ENCODE measurements around the gene ASPSCR1. TPM values are rescaled to one million over a fixed set of nuclear protein-coding genes. Genes with fewer than 3 reads are reported as not detected.

The ASPSCR1 gene
- total and polyA plus RNA-seq, 2 of the 13 experiments (the other 11 are each of a cell fraction or from before 2014, with no cell fraction given), result 274 to 314 TPM

DNA sequence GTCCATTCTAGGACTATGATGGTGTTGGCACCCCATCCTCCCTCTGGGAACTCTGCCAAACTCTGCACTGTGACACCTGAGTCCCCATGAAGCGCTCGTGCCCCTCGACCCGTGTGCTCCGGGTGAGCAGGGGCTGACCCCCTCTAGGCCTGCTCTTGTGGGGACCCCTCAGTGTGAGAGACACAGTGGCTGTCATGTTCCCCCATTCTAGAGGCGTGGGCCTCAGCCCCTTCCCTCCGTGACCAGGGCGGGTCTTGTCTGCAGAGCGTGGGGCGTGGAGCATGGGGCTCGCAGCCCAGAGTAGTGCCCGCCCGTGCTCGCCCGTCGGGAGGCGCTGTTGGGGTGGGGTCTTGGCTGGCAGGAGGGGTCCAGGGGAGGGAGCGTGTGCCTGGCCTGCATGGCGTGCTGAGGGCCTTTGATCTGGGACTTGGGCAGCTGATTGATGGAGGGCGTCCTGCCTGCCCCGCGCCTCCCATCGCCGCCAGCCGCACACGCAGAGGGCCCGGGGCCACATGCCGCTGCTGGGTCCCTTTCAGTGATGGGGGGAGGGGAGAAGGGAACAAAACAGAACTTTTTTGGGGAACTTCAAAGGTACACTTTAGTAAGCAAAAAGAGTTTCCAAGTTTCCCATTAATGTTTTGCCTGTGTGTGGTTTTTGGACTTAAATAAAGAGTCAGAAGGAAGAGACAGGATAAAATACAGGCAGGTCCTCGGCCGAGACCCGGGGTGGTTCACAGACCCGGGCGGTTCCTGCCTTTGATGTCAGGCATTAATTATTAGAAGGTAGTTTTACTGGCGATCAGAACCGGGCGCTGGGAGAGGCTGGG lies 22.8 kb downstream of the ASPSCR1 start (continued):
- peak; percentile 67; the same call in 1 of the 2 replicates for TF ChIP-seq KDM4B (CRISPR knock-in tag; IDR thresholded peaks at IDR 0.05)
- TF ChIP-seq, protein P1, sequence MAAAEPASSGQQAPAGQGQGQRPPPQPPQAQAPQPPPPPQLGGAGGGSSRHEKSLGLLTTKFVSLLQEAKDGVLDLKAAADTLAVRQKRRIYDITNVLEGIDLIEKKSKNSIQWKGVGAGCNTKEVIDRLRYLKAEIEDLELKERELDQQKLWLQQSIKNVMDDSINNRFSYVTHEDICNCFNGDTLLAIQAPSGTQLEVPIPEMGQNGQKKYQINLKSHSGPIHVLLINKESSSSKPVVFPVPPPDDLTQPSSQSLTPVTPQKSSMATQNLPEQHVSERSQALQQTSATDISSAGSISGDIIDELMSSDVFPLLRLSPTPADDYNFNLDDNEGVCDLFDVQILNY (CRISPR knock-in tag; conservative IDR thresholded peaks at IDR 0.05), result no peak
- no peak for TF ChIP-seq GLI4 (CRISPR knock-in tag; IDR thresholded peaks at IDR 0.05; ENCODE audit: borderline replicate concordance)
- TF ChIP-seq RARA (CRISPR knock-in tag; IDR thresholded peaks at IDR 0.05), result peak; percentile 30
- TF ChIP-seq PAX8 (CRISPR knock-in tag; IDR thresholded peaks at IDR 0.05; ENCODE audit: borderline replicate concordance), result no peak; the same call in 1 of the 2 replicates
- TF ChIP-seq SALL1 (CRISPR knock-in tag; IDR thresholded peaks at IDR 0.05), result peak; percentile 81
- no peak for TF ChIP-seq MIER3 (CRISPR knock-in tag; IDR thresholded peaks at IDR 0.05; ENCODE audit: borderline replicate concordance)
- TF ChIP-seq REL (CRISPR knock-in tag; conservative IDR thresholded peaks at IDR 0.05), result peak; percentile 64; the same call in 1 of the 2 replicates
- TF ChIP-seq HOXA7 (CRISPR knock-in tag; IDR thresholded peaks at IDR 0.05), result no peak
- TF ChIP-seq, protein P2, sequence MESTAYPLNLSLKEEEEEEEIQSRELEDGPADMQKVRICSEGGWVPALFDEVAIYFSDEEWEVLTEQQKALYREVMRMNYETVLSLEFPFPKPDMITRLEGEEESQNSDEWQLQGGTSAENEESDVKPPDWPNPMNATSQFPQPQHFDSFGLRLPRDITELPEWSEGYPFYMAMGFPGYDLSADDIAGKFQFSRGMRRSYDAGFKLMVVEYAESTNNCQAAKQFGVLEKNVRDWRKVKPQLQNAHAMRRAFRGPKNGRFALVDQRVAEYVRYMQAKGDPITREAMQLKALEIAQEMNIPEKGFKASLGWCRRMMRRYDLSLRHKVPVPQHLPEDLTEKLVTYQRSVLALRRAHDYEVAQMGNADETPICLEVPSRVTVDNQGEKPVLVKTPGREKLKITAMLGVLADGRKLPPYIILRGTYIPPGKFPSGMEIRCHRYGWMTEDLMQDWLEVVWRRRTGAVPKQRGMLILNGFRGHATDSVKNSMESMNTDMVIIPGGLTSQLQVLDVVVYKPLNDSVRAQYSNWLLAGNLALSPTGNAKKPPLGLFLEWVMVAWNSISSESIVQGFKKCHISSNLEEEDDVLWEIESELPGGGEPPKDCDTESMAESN (CRISPR knock-in tag; conservative IDR thresholded peaks at IDR 0.05), result peak; percentile 95
- peak; percentile 62; the same call in 1 of the 2 replicates for TF ChIP-seq ZNF598 (CRISPR knock-in tag; IDR thresholded peaks at IDR 0.05; ENCODE audit: borderline replicate concordance)
- no peak for TF ChIP-seq ZNF232 (CRISPR knock-in tag; IDR thresholded peaks at IDR 0.05; ENCODE audit: borderline replicate concordance)
- peak; percentile 70; the same call in 1 of the 2 replicates for TF ChIP-seq ZNF839 (CRISPR knock-in tag; IDR thresholded peaks at IDR 0.05; ENCODE audit: borderline replicate concordance)
- TF ChIP-seq ZIK1 (CRISPR knock-in tag; IDR thresholded peaks at IDR 0.05; ENCODE audit: borderline replicate concordance, low read depth), result no peak
- TF ChIP-seq, protein P3, sequence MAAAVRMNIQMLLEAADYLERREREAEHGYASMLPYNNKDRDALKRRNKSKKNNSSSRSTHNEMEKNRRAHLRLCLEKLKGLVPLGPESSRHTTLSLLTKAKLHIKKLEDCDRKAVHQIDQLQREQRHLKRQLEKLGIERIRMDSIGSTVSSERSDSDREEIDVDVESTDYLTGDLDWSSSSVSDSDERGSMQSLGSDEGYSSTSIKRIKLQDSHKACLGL (CRISPR knock-in tag; IDR thresholded peaks at IDR 0.05), result peak; percentile 22; the same call in 1 of the 2 replicates
- TF ChIP-seq, protein P4, sequence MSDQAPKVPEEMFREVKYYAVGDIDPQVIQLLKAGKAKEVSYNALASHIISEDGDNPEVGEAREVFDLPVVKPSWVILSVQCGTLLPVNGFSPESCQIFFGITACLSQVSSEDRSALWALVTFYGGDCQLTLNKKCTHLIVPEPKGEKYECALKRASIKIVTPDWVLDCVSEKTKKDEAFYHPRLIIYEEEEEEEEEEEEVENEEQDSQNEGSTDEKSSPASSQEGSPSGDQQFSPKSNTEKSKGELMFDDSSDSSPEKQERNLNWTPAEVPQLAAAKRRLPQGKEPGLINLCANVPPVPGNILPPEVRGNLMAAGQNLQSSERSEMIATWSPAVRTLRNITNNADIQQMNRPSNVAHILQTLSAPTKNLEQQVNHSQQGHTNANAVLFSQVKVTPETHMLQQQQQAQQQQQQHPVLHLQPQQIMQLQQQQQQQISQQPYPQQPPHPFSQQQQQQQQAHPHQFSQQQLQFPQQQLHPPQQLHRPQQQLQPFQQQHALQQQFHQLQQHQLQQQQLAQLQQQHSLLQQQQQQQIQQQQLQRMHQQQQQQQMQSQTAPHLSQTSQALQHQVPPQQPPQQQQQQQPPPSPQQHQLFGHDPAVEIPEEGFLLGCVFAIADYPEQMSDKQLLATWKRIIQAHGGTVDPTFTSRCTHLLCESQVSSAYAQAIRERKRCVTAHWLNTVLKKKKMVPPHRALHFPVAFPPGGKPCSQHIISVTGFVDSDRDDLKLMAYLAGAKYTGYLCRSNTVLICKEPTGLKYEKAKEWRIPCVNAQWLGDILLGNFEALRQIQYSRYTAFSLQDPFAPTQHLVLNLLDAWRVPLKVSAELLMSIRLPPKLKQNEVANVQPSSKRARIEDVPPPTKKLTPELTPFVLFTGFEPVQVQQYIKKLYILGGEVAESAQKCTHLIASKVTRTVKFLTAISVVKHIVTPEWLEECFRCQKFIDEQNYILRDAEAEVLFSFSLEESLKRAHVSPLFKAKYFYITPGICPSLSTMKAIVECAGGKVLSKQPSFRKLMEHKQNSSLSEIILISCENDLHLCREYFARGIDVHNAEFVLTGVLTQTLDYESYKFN (CRISPR knock-in tag; conservative IDR thresholded peaks at IDR 0.05), result no peak
- TF ChIP-seq PRPF4 (IDR thresholded peaks at IDR 0.05; ENCODE audit: low read depth, low read length, poor library complexity, severe bottlenecking), result peak; percentile 66
- TF ChIP-seq MEF2D (CRISPR knock-in tag; IDR thresholded peaks at IDR 0.05), result 0 out of 2 replicates have a peak, but pooled peaks have one; percentile 6
- peak; percentile 8; the same call in 1 of the 2 replicates for TF ChIP-seq KDM5B (CRISPR knock-in tag; IDR thresholded peaks at IDR 0.05; ENCODE audit: borderline replicate concordance)
- peak; percentile 98 for TF ChIP-seq ZBTB7B (CRISPR knock-in tag; IDR thresholded peaks at IDR 0.05)
- no peak; the same call in 1 of the 2 replicates for TF ChIP-seq ZNF12 (CRISPR knock-in tag; IDR thresholded peaks at IDR 0.05)
- TF ChIP-seq TAF15 (IDR thresholded peaks at IDR 0.05; ENCODE audit: low read depth, low read length, poor library complexity, severe bottlenecking), result peak; percentile 99
